ENCODE results near the gene ROBO2.

Gene ROBO2

DNA sequence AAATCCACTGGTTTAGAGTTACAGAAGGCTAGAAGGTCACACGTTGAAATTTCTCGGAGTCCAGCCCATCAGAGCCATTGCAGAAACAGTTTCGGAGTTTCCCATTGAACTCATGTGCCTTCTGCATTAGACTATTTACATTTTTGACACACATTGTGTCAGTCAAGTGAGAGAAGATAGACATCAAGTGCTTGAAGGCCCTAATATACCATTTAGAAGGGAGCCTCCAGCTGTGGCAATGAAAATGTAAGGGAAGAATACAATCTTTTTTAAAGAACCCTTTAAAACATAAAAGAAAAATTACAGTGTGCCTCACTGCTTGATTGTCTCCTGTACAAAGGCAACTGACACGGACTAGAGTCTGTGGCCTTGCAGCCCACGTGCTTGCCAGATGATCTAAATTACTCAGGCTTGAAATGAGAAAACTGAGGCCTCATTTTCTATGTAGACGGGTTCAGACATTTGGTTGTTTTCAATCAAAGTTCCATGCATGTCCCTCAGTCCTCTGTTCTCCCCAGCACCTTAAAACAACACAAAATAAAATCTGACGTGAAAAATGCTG lies 650.5 kb downstream of the ROBO2 start:
- DNase-seq (ENCODE audit: insufficient read length, low spot score) (no peak), FAIRE-seq (no peak)
- TF ChIP-seq, protein P1, sequence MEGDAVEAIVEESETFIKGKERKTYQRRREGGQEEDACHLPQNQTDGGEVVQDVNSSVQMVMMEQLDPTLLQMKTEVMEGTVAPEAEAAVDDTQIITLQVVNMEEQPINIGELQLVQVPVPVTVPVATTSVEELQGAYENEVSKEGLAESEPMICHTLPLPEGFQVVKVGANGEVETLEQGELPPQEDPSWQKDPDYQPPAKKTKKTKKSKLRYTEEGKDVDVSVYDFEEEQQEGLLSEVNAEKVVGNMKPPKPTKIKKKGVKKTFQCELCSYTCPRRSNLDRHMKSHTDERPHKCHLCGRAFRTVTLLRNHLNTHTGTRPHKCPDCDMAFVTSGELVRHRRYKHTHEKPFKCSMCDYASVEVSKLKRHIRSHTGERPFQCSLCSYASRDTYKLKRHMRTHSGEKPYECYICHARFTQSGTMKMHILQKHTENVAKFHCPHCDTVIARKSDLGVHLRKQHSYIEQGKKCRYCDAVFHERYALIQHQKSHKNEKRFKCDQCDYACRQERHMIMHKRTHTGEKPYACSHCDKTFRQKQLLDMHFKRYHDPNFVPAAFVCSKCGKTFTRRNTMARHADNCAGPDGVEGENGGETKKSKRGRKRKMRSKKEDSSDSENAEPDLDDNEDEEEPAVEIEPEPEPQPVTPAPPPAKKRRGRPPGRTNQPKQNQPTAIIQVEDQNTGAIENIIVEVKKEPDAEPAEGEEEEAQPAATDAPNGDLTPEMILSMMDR (IDR thresholded peaks at IDR 0.05; ENCODE audit: insufficient read depth, missing control alignments) = no peak

DNA sequence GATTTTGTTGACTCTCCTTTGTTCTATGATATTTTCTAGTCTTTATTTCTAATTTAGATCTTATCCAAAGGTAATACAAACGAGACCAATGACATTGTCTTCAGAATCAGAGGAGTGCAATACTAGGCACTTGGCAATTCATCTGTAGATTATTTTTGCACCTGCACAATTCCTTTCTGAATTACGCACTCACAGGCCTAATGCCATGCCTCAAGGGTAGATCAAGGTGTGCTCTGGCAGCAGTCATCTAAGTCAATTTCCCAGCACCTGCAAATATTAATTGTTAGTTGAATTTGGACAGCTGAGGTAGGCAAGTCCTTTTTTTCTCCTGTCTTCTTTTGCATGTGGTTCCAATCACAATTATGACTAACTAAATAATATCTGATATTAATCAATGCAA lies 653.2 kb downstream of the ROBO2 start:
- DNase-seq (ENCODE audit: insufficient read length, low spot score) (no peak), FAIRE-seq (no peak)
- TF ChIP-seq, protein P1 (IDR thresholded peaks at IDR 0.05; ENCODE audit: insufficient read depth, missing control alignments) = no peak

DNA sequence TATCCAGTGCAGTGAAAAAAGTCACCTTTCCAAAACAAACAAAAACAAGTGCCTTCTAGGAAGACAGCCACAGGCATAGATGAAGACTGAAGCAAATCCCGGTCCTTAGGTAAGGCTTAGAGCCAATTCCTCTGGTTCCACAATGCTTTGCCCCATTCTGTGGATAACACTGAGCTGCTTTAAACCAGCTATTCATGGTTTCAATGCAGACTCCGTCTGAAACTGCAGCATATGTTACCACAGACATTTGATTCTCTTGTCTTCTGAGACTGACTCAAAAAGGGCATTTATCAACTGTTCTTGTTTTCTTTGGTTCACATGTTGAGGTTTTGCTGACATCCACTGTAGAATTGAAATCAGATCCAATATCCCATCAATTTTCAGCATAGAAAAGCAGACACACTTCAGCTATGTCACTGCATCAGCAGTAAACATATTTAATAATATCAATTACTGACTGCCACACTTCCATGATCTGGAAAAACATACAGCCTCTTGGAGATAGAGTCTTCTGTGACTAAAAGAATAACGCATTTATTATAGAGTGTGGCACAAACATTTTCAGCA lies 659.3 kb downstream of the ROBO2 start:
- TF ChIP-seq, protein P1 (IDR thresholded peaks at IDR 0.05; ENCODE audit: insufficient read depth, missing control alignments) = no peak
- FAIRE-seq = no peak

More for the DNA sequence above, 659.3 kb downstream of the ROBO2 start:
- DNase-seq (ENCODE audit: insufficient read length, low spot score) = no peak

All from D721Med (cell line).